ENCODE data around the gene ACSBG1.
"Not testable (repeated sequence)": the region's sequence is repeated elsewhere in the genome, so short reads cannot be mapped to it uniquely, and the experiment has no call there.

The ACSBG1 gene

DNA sequence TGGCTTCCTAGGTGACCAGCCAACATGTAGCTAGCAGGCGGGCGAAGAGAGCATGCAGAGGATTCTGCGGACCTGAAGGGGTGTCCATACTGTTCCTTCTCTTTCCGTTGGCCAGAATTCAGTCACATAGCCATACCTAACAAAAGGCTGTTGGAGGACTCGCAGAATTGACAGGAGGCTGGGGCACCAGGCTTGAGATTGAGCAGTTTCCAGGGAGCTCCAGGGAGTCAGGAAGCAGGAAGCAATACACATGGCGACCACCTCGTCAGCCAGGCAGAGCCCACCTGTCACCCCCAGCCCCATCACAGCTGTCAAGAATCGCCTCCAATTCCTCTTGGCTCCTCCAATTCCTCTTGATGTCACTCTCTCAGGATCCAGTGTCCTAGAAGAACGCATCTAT is 16.8 kb upstream of the ACSBG1 start:
- TF ChIP-seq CTCF (conservative IDR thresholded peaks at IDR 0.05; ENCODE audit: low read length) = no peak
- no peak for DNase-seq (ENCODE audit: low read depth)
- no peak overlapping the region for H3K4me3 ChIP-seq (ENCODE audit: low read length)

GRCh38 chr15:78249131-78249530 is 14.8 kb upstream of the ACSBG1 start:
- no peak overlapping the region for H3K4me3 ChIP-seq (ENCODE audit: low read length)
- no peak for TF ChIP-seq CTCF (conservative IDR thresholded peaks at IDR 0.05; ENCODE audit: low read length)
- no peak for DNase-seq (ENCODE audit: low read depth)

GRCh38 chr15:78247911-78248310 is 13.5 kb upstream of the ACSBG1 start:
- no peak overlapping the region for H3K4me3 ChIP-seq (ENCODE audit: low read length)
- DNase-seq (ENCODE audit: low read depth) = no peak
- TF ChIP-seq CTCF (conservative IDR thresholded peaks at IDR 0.05; ENCODE audit: low read length) = no peak

- not testable (repeated sequence) for H3K4me3 ChIP-seq (ENCODE audit: low read length); DNase-seq (ENCODE audit: low read depth)
Observed at GRCh38 chr15:78245976-78246620, 11.7 kb upstream of the ACSBG1 start.

DNA sequence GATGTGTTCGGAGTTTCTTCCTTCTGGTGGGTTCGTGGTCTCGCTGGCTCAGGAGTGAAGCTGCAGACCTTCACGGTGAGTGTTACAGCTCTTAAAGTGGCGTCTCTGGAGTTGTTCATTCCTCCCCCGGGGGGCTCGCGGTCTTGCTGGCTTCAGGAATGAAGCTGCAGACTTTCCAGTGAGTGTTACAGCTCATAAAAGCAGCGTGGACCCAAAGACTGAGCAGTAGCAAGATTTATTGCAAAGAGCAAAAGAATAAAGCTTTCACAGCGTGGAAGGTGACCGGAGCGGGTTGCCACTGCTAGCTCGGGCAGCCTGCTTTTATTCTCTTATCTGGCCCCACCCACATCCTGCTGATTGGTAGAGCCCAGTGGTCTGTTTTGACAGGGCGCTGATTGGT is 11.0 kb upstream of the ACSBG1 start:
- DNase-seq (ENCODE audit: low read depth); H3K4me3 ChIP-seq (ENCODE audit: low read length): not testable (repeated sequence)

DNA sequence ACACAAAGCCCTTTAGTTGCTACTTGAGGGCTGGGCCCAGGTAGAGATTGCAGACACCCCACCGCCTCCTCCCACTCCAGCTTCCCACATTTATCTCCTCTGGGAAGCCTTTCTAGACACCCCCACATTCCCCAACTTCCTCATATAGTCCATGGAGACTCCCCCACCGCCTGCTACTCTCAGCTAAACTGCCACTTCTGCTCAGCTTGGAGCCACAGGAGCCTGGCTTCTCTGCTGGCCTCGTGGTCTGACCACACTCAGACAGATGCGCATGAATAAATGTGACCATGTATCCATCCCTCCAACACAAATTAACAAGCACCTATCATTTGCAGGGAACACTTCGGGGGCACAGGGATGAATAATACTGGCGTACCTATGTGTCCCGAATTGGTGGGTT is 10.5 kb upstream of the ACSBG1 start:
- H3K4me3 ChIP-seq (ENCODE audit: low read length) = no peak overlapping the region
- DNase-seq (ENCODE audit: low read depth) = no peak
- no peak for TF ChIP-seq CTCF (conservative IDR thresholded peaks at IDR 0.05; ENCODE audit: low read length)

GRCh38 chr15:78244101-78244500 is 9.7 kb upstream of the ACSBG1 start:
- no peak for TF ChIP-seq CTCF (conservative IDR thresholded peaks at IDR 0.05; ENCODE audit: low read length)
- no peak overlapping the region for H3K4me3 ChIP-seq (ENCODE audit: low read length)
- DNase-seq (ENCODE audit: low read depth) = no peak

DNA sequence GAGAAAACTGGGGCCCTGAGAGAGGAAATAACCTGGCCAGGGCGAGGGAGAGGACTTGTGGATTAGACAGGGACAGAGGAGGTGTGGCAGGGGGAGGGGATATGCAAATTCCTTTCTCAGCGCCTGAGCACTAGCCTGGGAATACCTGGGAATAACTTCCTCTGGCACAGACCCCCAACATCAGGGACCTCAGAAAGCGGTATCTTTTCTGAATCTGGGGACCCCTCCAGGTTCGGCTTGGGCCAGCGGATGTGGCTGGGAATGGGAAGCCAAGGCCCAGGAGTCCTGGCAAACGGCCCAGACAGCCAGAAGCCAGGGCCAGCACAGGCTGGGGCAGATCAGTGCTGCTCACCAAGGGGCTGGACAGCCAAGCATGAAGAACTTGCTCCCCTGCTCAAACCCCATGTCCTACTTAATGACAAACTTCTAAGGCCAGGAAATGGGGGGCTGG is 9.2 kb upstream of the ACSBG1 start:
- TF ChIP-seq CTCF (conservative IDR thresholded peaks at IDR 0.05; ENCODE audit: low read length) = no peak
- no peak overlapping the region for H3K4me3 ChIP-seq (ENCODE audit: low read length)
- DNase-seq (ENCODE audit: low read depth) = no peak
